Vagina (tissue), 2 donors: ENCODE data around the gene SRF.

Experiments
- POLR2AphosphoS5 ChIP-seq, 2 donors: sonication (generic); formaldehyde crosslinking; IDR thresholded peaks; one replicate each; pipeline ENCODE4 v1.9.0; 2017; ENCODE audit warnings: antibody characterized with exemption in 2 of 2, mild to moderate bottlenecking in 2 of 2, low read depth in 1 of 2; ENCODE audit not compliant: insufficient read depth in 1 of 2
- TF ChIP-seq, protein P1 (sequence below), 3 experiments: fragments of 450-650 bp in 2 of 3; fragments of 200-600 bp in 1 of 3; sonication (generic) in 1 of 3; IDR thresholded peaks; one replicate each; pipeline ENCODE4 v1.5.1; 2017 to 2019; ENCODE audit warnings: antibody characterized with exemption in 3 of 3, mild to moderate bottlenecking in 2 of 3, moderate library complexity in 2 of 3

DNA sequence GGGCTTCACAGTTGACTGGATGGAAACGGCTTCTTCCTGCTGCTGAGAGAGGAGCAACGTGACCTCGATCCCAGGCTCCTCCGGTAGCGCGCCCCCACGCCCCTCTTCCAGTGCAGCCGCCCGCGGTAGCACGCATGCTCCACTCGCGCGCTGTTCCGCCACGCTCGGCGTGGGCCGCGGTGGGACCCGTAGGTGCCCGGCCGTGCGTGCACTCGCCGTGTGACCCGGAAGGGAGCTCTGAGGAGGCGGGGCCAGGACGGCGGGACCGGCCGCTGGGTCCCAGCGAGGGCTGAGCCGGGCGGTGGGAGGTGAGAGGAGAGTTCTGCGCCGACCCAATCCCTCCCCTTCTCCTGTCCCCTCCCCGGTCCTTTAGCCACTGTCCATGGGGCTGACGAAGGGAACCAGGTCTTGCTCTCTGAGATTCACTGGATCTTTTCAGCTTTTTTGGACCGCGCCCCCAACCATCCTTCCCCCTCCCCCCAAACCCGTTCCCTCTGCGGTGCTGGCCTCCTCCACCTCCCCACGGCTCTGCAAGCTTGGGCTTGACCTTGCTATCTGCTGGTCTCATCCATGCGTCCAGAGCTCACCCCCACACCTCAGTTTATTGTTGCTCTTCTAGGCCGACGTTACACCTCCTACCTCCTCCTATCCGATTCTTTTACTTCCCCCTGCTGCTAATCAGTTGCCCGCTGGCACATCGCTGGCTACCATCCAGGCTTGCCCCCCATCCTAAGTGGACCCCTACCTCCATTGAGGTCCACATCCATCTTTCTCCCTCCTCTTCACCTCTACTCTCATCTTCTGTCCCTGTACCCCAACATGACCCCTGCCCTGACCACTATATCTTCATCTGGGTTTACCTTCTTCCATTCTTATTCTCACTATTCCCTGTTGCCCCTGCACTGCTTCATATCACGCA is 11.1 kb downstream of the SRF start, which contains the start of gene CUL9:
- TF ChIP-seq POLR2AphosphoS5 (IDR thresholded peaks at IDR 0.05; ENCODE audit: insufficient read depth in 1 of 2, low read depth in 1 of 2) = peak; percentile 78 to 88
- TF ChIP-seq, protein P1, sequence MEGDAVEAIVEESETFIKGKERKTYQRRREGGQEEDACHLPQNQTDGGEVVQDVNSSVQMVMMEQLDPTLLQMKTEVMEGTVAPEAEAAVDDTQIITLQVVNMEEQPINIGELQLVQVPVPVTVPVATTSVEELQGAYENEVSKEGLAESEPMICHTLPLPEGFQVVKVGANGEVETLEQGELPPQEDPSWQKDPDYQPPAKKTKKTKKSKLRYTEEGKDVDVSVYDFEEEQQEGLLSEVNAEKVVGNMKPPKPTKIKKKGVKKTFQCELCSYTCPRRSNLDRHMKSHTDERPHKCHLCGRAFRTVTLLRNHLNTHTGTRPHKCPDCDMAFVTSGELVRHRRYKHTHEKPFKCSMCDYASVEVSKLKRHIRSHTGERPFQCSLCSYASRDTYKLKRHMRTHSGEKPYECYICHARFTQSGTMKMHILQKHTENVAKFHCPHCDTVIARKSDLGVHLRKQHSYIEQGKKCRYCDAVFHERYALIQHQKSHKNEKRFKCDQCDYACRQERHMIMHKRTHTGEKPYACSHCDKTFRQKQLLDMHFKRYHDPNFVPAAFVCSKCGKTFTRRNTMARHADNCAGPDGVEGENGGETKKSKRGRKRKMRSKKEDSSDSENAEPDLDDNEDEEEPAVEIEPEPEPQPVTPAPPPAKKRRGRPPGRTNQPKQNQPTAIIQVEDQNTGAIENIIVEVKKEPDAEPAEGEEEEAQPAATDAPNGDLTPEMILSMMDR (IDR thresholded peaks at IDR 0.05) = no peak
